ENCODE results near the gene VEGFA. TPM values are rescaled to one million over a fixed set of nuclear protein-coding genes. Genes with fewer than 3 reads are reported as not detected.

The VEGFA gene
- total RNA-seq, 6 experiments from 2014 or later: 26.0 to 37.4 (median 28.3) TPM

GRCh38 chr6:43790031-43790430, 20.0 kb downstream of the VEGFA start:
- H3K9me3 Mint-ChIP-seq: no peaks in the 10 kb centered on the region
- TF ChIP-seq CTCF (IDR thresholded peaks at IDR 0.05): no peak
- no peak overlapping the region for H3K27ac Mint-ChIP-seq
- no peak for DNase-seq
- peaks cover 2% of the 10 kb centered on the region for H3K27me3 Mint-ChIP-seq (ENCODE audit: insufficient read depth)
- H3K4me1 Mint-ChIP-seq (ENCODE audit: low read depth): no peaks in the 10 kb centered on the region
- no peak overlapping the region for H3K4me3 Mint-ChIP-seq
- H3K36me3 Mint-ChIP-seq (ENCODE audit: low read depth): peaks cover 7% of the 10 kb centered on the region; the same call in 1 of the 2 replicates

- Mint-ChIP-seq H3K9me3 (no peaks in the 10 kb centered on the region), H3K36me3 (ENCODE audit: low read depth) (no peaks in the 10 kb centered on the region), H3K27me3 (ENCODE audit: insufficient read depth) (peaks cover 2% of the 10 kb centered on the region), H3K4me1 (ENCODE audit: low read depth) (no peaks in the 10 kb centered on the region), H3K4me3 (no peak overlapping the region), H3K27ac (no peak overlapping the region)
- TF ChIP-seq CTCF (IDR thresholded peaks at IDR 0.05): no peak
- no peak for DNase-seq
Measured at GRCh38 chr6:43791745-43792422, 21.9 kb downstream of the VEGFA start.

- no peak for DNase-seq
- no peak for TF ChIP-seq CTCF (IDR thresholded peaks at IDR 0.05)
- Mint-ChIP-seq H3K9me3 (no peaks in the 10 kb centered on the region), H3K27me3 (ENCODE audit: insufficient read depth) (peaks cover 2% of the 10 kb centered on the region), H3K4me3 (no peak overlapping the region), H3K4me1 (ENCODE audit: low read depth) (peaks cover 3% of the 10 kb centered on the region), H3K27ac (no peak overlapping the region), H3K36me3 (ENCODE audit: low read depth) (no peaks in the 10 kb centered on the region)
Measured at GRCh38 chr6:43793154-43793874, 23.3 kb downstream of the VEGFA start.

- H3K9me3 Mint-ChIP-seq: no peaks in the 10 kb centered on the region
- H3K4me3 Mint-ChIP-seq: no peak overlapping the region
- no peak for TF ChIP-seq CTCF (IDR thresholded peaks at IDR 0.05)
- H3K36me3 Mint-ChIP-seq (ENCODE audit: low read depth): no peaks in the 10 kb centered on the region
- peaks cover 8% of the 10 kb centered on the region for H3K4me1 Mint-ChIP-seq (ENCODE audit: low read depth)
- DNase-seq: no peak
- H3K27me3 Mint-ChIP-seq (ENCODE audit: insufficient read depth): peaks cover 2% of the 10 kb centered on the region
- no peak overlapping the region for H3K27ac Mint-ChIP-seq
Measured at GRCh38 chr6:43793875-43794242, 23.8 kb downstream of the VEGFA start.

GRCh38 chr6:43795421-43795820, 25.4 kb downstream of the VEGFA start:
- Mint-ChIP-seq H3K4me1 (ENCODE audit: low read depth) (peaks cover 23% of the 10 kb centered on the region), H3K4me3 (no peak overlapping the region), H3K27ac (no peak overlapping the region), H3K27me3 (ENCODE audit: insufficient read depth) (peaks cover 2% of the 10 kb centered on the region), H3K9me3 (no peaks in the 10 kb centered on the region), H3K36me3 (ENCODE audit: low read depth) (no peaks in the 10 kb centered on the region)
- no peak for TF ChIP-seq CTCF (IDR thresholded peaks at IDR 0.05)
- DNase-seq: no peak
